Left ventricle myocardium inferior (tissue), 1 donor: ENCODE data around the gene RPUSD1. TPM values are rescaled to one million over a fixed set of nuclear protein-coding genes. Genes with fewer than 3 reads are reported as not detected.
"Not testable (repeated sequence)": the region's sequence is repeated elsewhere in the genome, so short reads cannot be mapped to it uniquely, and the experiment has no call there.

Experiments used
- DNase-seq: peaks from one replicate; pipeline ENCODE4 v3.0.0-alpha.2; 2020
- H3K27ac ChIP-seq: fragments of 200-600 bp; replicated peaks from 2 replicates; pipeline ENCODE4 v1.8.0; 2021
- H3K27me3 ChIP-seq: fragments of 200-600 bp; 2 replicates; pipeline ENCODE4 v1.8.0; 2021; ENCODE audit warnings: low read depth
- H3K36me3 ChIP-seq: fragments of 200-600 bp; 2 replicates; pipeline ENCODE4 v1.8.0; 2021
- H3K4me1 ChIP-seq: fragments of 200-600 bp; 2 replicates; pipeline ENCODE4 v1.8.0; 2021
- H3K4me3 ChIP-seq: fragments of 200-600 bp; 2 replicates; pipeline ENCODE4 v1.8.0; 2021; ENCODE audit warnings: mild to moderate bottlenecking, moderate library complexity
- H3K9me3 ChIP-seq: fragments of 200-600 bp; replicated peaks from 2 replicates; pipeline ENCODE4 v1.8.0; 2021
- intact Hi-C: fragments of 100-400 bp; cut with micrococcal nuclease; formaldehyde crosslinking; loops from one replicate; pipeline ENCODE4 v1.11.0; 2022
- total RNA-seq: library from RNA; stranded (reverse); fragmentation: NEBNext Ultra II Directional; extraction: Animal tissue kit (Norgen Biotek cat#: 25700); gene quantifications from one replicate; pipeline ENCODE4 v1.2.1, GENCODE V29; 2021
- TF ChIP-seq, protein P1 (sequence below): fragments of 200-600 bp; IDR thresholded peaks from 2 replicates; pipeline ENCODE4 v1.8.0; 2021; ENCODE audit warnings: antibody characterized with exemption, mild to moderate bottlenecking, borderline replicate concordance
- donor health status: DM: no; HTN: yes; CAD: no; lungs with severe emphysema.

RPUSD1 gene
- total RNA-seq, 1 donor from 2014 or later, result 10.6 TPM

- no peak overlapping the region for H3K4me3 ChIP-seq
- H3K27ac ChIP-seq, result no peak overlapping the region
- no peaks in the 10 kb centered on the region for H3K36me3 ChIP-seq
- no peak for DNase-seq
- intact Hi-C loops, result no loop called here
- H3K27me3 ChIP-seq, result peaks cover 49% of the 10 kb centered on the region
- TF ChIP-seq, protein P1, sequence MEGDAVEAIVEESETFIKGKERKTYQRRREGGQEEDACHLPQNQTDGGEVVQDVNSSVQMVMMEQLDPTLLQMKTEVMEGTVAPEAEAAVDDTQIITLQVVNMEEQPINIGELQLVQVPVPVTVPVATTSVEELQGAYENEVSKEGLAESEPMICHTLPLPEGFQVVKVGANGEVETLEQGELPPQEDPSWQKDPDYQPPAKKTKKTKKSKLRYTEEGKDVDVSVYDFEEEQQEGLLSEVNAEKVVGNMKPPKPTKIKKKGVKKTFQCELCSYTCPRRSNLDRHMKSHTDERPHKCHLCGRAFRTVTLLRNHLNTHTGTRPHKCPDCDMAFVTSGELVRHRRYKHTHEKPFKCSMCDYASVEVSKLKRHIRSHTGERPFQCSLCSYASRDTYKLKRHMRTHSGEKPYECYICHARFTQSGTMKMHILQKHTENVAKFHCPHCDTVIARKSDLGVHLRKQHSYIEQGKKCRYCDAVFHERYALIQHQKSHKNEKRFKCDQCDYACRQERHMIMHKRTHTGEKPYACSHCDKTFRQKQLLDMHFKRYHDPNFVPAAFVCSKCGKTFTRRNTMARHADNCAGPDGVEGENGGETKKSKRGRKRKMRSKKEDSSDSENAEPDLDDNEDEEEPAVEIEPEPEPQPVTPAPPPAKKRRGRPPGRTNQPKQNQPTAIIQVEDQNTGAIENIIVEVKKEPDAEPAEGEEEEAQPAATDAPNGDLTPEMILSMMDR, result no peak
- no peaks in the 10 kb centered on the region for H3K4me1 ChIP-seq
- H3K9me3 ChIP-seq, result no peaks in the 10 kb centered on the region
These were observed 28.1 kb downstream of the RPUSD1 start for GRCh38 chr16:760065-760464.

DNA sequence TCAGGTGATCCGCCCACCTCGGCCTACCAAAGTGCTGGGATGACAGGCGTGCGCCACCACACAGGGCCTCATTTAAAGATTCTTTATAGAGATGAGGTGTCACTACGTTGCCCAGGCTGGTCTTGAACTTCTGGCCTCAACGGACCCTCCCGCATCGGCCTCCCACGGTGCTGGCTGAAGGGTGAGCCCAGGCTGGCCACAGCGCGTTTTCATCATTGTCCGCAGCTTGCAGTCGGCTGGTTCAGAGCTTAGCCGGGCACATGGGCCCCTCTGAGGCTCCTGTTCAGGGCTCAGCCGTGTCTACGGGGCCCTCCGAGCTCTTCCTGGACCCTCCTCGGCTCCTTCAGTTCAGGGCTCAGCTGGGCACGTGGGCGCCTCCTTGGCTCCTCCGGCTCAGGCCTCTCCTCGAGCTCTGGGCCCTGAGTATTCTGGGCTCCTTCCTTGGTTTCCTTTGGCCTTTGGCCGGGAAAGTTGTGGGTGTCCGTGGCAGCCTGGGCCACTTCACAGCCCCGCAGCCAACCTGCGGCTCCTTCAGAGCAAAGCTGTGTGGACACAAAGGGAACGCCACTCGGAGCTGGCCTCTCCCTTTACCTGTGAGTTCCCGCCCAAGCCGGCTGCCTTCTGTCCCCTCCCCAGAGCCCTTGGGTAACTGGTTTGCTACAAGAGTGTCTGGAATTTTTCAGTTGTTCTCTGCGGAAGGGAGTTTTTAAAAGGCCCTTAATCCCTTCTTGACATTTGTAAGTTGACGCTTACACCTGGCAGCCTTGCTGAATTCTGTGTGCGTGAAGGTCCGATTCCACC lies 28.9 kb downstream of the RPUSD1 start:
- TF ChIP-seq, protein P1, result no peak
- intact Hi-C loops, result no loop called here

GRCh38 chr16:756428-756827 lies 31.8 kb downstream of the RPUSD1 start:
- Histone ChIP-seq H3K27me3 (peaks cover 44% of the 10 kb centered on the region), H3K9me3 (no peaks in the 10 kb centered on the region), H3K4me3 (no peak overlapping the region), H3K27ac (no peak overlapping the region), H3K4me1 (no peaks in the 10 kb centered on the region), H3K36me3 (no peaks in the 10 kb centered on the region)
- no peak for DNase-seq
- TF ChIP-seq, protein P1, result no peak
- intact Hi-C loops, result no loop called here

More for the DNA sequence above, 28.9 kb downstream of the RPUSD1 start:
- no peaks in the 10 kb centered on the region for H3K36me3 ChIP-seq
- no peak overlapping the region for H3K27ac ChIP-seq
- H3K27me3 ChIP-seq, result peaks cover 46% of the 10 kb centered on the region
- H3K9me3 ChIP-seq, result no peaks in the 10 kb centered on the region
- H3K4me3 ChIP-seq, result no peak overlapping the region
- H3K4me1 ChIP-seq, result no peaks in the 10 kb centered on the region
- no peak for DNase-seq

- DNase-seq, result no peak
- Histone ChIP-seq H3K27me3 (peaks cover 34% of the 10 kb centered on the region), H3K36me3 (no peaks in the 10 kb centered on the region), H3K4me3 (no peak overlapping the region), H3K27ac (no peak overlapping the region), H3K4me1 (no peaks in the 10 kb centered on the region), H3K9me3 (no peaks in the 10 kb centered on the region)
- TF ChIP-seq, protein P1, result no peak
- intact Hi-C loops, result no loop called here
These were observed 33.5 kb downstream of the RPUSD1 start for GRCh38 chr16:754656-755055.

DNA sequence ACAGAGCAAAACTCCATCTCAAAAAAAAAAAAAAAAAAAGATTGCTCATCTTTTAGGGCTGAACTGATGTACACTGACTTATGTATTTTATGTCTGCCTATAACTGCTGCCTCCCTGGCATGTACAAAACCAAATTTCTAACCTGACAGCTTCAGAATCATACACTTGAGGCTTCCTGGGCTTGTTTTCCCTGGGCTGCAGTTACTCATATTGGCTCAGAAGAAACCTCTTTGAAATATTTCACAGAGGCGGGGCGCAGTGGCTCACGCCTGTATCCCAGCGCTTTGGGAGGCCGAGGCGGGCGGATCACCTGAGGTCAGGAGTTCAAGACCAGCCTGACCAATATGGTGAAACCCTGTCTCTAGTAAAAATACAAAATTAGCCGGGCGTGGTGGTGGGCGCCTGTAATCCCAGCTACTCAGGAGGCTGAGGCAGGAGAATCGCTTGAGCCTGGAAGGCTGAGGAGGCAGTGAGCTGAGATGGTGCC lies 34.0 kb downstream of the RPUSD1 start:
- intact Hi-C loops, H3K27ac ChIP-seq, H3K4me1 ChIP-seq, H3K9me3 ChIP-seq, H3K36me3 ChIP-seq, DNase-seq, H3K4me3 ChIP-seq: not testable (repeated sequence)
- H3K27me3 ChIP-seq, result peaks cover 34% of the 10 kb centered on the region

- no peaks in the 10 kb centered on the region for H3K9me3 ChIP-seq
- H3K4me1 ChIP-seq, result no peaks in the 10 kb centered on the region
- peaks cover 34% of the 10 kb centered on the region for H3K27me3 ChIP-seq
- no peaks in the 10 kb centered on the region for H3K36me3 ChIP-seq
- no peak overlapping the region for H3K27ac ChIP-seq
- TF ChIP-seq, protein P1, result no peak
- H3K4me3 ChIP-seq, result no peak overlapping the region
- DNase-seq, result no peak
- intact Hi-C loops, result no loop called here
These were observed 36.2 kb downstream of the RPUSD1 start for GRCh38 chr16:752007-752312.
